Osteocyte (in vitro differentiated cells): Measurements from ENCODE around the gene WDR7. TPM values are rescaled to one million over a fixed set of nuclear protein-coding genes. Genes with fewer than 3 reads are reported as not detected.

Experiments used
- DNase-seq: peaks from one replicate; pipeline ENCODE4 v3.0.0; 2021; ENCODE audit warnings: mixed read lengths; ENCODE audit not compliant: unreplicated experiment; ENCODE audit errors: extremely low spot score
- H3K27ac Mint-ChIP-seq: one replicate; pipeline ENCODE4 v1.8.0; 2021; ENCODE audit warnings: mild to moderate bottlenecking, mixed read lengths; ENCODE audit not compliant: unreplicated experiment
- H3K27me3 Mint-ChIP-seq: one replicate; pipeline ENCODE4 v1.8.0; 2021; ENCODE audit warnings: mixed read lengths; ENCODE audit not compliant: unreplicated experiment
- H3K36me3 Mint-ChIP-seq: one replicate; pipeline ENCODE4 v1.8.0; 2021; ENCODE audit warnings: mixed read lengths; ENCODE audit not compliant: unreplicated experiment
- H3K4me1 Mint-ChIP-seq: one replicate; pipeline ENCODE4 v1.8.0; 2021; ENCODE audit warnings: mixed read lengths; ENCODE audit not compliant: unreplicated experiment
- H3K4me3 Mint-ChIP-seq: one replicate; pipeline ENCODE4 v1.8.0; 2021; ENCODE audit warnings: mild to moderate bottlenecking, moderate library complexity, mixed read lengths; ENCODE audit not compliant: unreplicated experiment
- H3K9me3 Mint-ChIP-seq: one replicate; pipeline ENCODE4 v1.8.0; 2021; ENCODE audit warnings: mixed read lengths; ENCODE audit not compliant: unreplicated experiment
- CTCF ChIP-seq: fragments of 200-600 bp; sonication (generic); IDR thresholded peaks from 2 replicates; pipeline ENCODE4 v1.5.0; 2021; ENCODE audit warnings: antibody characterized with exemption, mild to moderate bottlenecking, moderate library complexity
- total RNA-seq: library from RNA; stranded (reverse); gene quantifications from 2 replicates; pipeline ENCODE4 v1.2.1, GENCODE V29; 2021

Gene WDR7
- total RNA-seq, 1 donor from 2014 or later: 25.9 TPM

DNA sequence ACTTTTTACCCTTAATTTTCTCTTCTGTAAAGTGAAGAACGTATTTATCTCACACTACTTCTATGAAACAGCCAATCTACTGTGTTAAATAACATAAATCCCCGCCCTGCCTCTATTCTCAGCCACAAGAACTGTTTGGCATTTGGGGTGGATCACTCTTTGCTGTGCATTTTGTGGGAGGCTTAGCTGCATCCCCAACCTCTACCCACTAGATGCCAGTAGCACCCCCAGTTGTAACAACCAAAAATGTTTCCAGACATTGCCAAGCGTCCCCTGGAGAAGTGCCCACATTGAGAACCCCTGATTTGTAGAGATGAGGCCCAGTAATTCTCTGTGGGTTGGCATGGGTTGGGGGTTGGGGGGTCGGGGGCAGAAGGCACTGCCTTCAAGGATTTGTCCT, 401.0 kb downstream of the WDR7 start:
- no peak for TF ChIP-seq CTCF
- no peak overlapping the region for H3K4me3 Mint-ChIP-seq
- DNase-seq: no peak
- H3K4me1 Mint-ChIP-seq: no peaks in the 10 kb centered on the region
- H3K9me3 Mint-ChIP-seq: peaks cover under 1% of the 10 kb centered on the region
- no peaks in the 10 kb centered on the region for H3K36me3 Mint-ChIP-seq
- H3K27ac Mint-ChIP-seq: no peak overlapping the region
- H3K27me3 Mint-ChIP-seq: peaks cover 6% of the 10 kb centered on the region

GRCh38 chr18:57052759-57053158, 401.6 kb downstream of the WDR7 start:
- no peak for TF ChIP-seq CTCF
- Mint-ChIP-seq H3K9me3 (no peaks in the 10 kb centered on the region), H3K36me3 (no peaks in the 10 kb centered on the region), H3K27me3 (peaks cover 6% of the 10 kb centered on the region), H3K27ac (no peak overlapping the region), H3K4me1 (no peaks in the 10 kb centered on the region), H3K4me3 (no peak overlapping the region)
- no peak for DNase-seq

DNA sequence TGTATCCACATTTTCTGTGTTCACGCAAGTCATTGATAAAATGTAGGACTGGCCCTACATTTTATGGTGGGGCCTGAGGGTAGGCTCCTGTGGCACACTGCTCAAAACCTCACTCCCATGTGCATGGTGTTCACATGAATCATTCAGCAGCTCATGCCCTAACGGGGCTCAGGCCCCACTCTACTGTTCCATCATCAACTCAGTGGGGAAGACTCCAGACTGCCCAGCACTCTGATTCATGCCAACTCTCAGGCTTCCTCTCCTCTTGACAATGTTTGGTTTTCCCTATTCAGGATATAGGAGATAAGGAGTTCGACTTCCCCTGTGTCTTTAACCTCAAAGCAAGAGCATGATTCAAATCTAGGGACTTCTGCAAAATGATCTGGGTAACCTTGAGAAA, 403.7 kb downstream of the WDR7 start:
- H3K4me3 Mint-ChIP-seq: no peak overlapping the region
- H3K36me3 Mint-ChIP-seq: no peaks in the 10 kb centered on the region
- no peak for TF ChIP-seq CTCF
- H3K9me3 Mint-ChIP-seq: no peaks in the 10 kb centered on the region
- peaks cover 8% of the 10 kb centered on the region for H3K27me3 Mint-ChIP-seq
- DNase-seq: no peak
- no peak overlapping the region for H3K27ac Mint-ChIP-seq
- no peaks in the 10 kb centered on the region for H3K4me1 Mint-ChIP-seq

DNA sequence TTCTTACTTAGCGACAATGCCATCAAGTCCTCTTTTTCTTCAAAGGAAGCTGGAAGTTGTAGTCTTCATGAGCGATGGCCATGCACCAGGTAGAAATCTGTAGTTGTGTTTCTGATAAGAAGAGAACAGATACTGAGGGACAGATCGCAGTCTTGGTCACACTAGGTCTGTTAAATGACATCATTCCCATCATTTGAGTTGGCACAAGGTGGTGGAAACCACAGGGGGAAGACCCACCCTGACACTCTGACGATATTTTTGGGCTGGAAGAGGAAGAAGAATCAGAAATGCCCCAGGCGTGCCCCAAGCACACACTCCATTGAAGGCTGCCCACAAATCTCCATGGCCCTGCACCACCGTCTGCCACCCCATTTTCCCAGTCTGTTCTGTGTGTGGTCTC, 406.7 kb downstream of the WDR7 start:
- Mint-ChIP-seq H3K4me1 (no peaks in the 10 kb centered on the region), H3K36me3 (no peaks in the 10 kb centered on the region), H3K9me3 (no peaks in the 10 kb centered on the region), H3K27ac (no peak overlapping the region), H3K4me3 (no peak overlapping the region), H3K27me3 (peaks cover 14% of the 10 kb centered on the region)
- DNase-seq: no peak
- TF ChIP-seq CTCF: no peak

GRCh38 chr18:57058734-57059133, 407.6 kb downstream of the WDR7 start:
- H3K4me3 Mint-ChIP-seq: no peak overlapping the region
- DNase-seq: no peak
- peaks cover 17% of the 10 kb centered on the region for H3K27me3 Mint-ChIP-seq
- no peaks in the 10 kb centered on the region for H3K9me3 Mint-ChIP-seq
- H3K36me3 Mint-ChIP-seq: no peaks in the 10 kb centered on the region
- no peak for TF ChIP-seq CTCF
- no peak overlapping the region for H3K27ac Mint-ChIP-seq
- H3K4me1 Mint-ChIP-seq: no peaks in the 10 kb centered on the region
